Activated CD8-positive, alpha-beta memory T cell treated with anti-CD3 and anti-CD28 coated beads for 36 hours (primary cell): ENCODE data around the gene GOSR2. TPM values are rescaled to one million over a fixed set of nuclear protein-coding genes. Genes with fewer than 3 reads are reported as not detected.

ENCODE experiments used
- CTCF ChIA-PET: fragments of 350-600 bp; sonication (Branson Sonifier 250); formaldehyde crosslinking; loops from one replicate; lab custom pipeline; 2021; ENCODE audit warnings: antibody characterized with exemption; lab: Charles Lee
- POLR2A ChIA-PET: fragments of 350-600 bp; sonication (Branson Sonifier 250); formaldehyde crosslinking; loops from one replicate; lab custom pipeline; 2021; ENCODE audit warnings: antibody characterized with exemption; lab: Charles Lee
- total RNA-seq, 2 experiments: library from RNA; stranded (reverse); gene quantifications; one replicate each; pipeline ENCODE4 v1.2.3, GENCODE V29; 2021

Gene GOSR2
- total RNA-seq, result 10 to 100 TPM; 56.0 to 56.5 TPM

- POLR2A ChIA-PET, result no interaction called here
- CTCF ChIA-PET, result no interaction called here
Observed at GRCh38 chr17:46922804-46923635, at the start of gene GOSR2. Gene GOSR2 (plus strand): TSS chr17:46923160. CDS start chr17:46923193, 33 bp downstream.

GRCh38 chr17:46873941-46874645 is 48.9 kb upstream of the GOSR2 start:
- POLR2A ChIA-PET, result no interaction called here

GRCh38 chr17:46874906-46875305 is 48.1 kb upstream of the GOSR2 start:
- ChIA-PET CTCF (no interaction called here), POLR2A (no interaction called here)

More at GRCh38 chr17:46873941-46874645, 48.9 kb upstream of the GOSR2 start:
- CTCF ChIA-PET, result no interaction called here

DNA sequence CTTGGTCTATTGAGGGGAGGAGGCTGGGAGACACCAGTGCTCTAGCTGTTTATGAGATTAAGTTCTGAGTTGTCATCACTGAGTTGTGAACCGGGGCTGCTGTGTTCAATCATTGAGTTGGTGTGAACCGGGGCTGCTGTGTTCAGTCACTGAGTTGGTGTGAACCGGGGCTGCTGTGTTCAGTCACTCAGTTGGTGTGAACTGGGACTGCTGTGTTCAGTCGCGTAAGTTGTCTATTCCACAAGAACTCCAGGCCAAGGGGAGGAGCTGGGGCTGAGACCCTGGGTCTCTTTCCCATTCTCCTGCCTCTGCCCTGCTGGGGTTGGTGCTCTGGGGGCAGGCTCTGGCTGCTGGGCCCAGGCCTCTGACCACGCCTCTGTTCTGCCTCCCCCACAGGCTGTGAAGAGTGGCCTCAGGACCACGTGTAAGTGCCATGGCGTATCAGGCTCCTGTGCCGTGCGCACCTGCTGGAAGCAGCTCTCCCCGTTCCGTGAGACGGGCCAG is 47.1 kb upstream of the GOSR2 start:
- CTCF ChIA-PET, result no interaction called here
- POLR2A ChIA-PET, result no interaction called here

GRCh38 chr17:46876353-46876887 is 46.5 kb upstream of the GOSR2 start:
- ChIA-PET CTCF (no interaction called here), POLR2A (interaction anchor here (0.5 kb wide), 1 partner anchor 82 kb away, joined by 4 read pairs; no protein-coding TSS in a partner anchor)

- POLR2A ChIA-PET, result interaction anchor here (0.5 kb wide), 1 partner anchor 82 kb away, joined by 4 read pairs; no protein-coding TSS in a partner anchor
- CTCF ChIA-PET, result no interaction called here
Observed at GRCh38 chr17:46876926-46877325, 46.0 kb upstream of the GOSR2 start.

- CTCF ChIA-PET, result no interaction called here
- POLR2A ChIA-PET, result no interaction called here
Observed at GRCh38 chr17:46877466-46877865, 45.5 kb upstream of the GOSR2 start.

DNA sequence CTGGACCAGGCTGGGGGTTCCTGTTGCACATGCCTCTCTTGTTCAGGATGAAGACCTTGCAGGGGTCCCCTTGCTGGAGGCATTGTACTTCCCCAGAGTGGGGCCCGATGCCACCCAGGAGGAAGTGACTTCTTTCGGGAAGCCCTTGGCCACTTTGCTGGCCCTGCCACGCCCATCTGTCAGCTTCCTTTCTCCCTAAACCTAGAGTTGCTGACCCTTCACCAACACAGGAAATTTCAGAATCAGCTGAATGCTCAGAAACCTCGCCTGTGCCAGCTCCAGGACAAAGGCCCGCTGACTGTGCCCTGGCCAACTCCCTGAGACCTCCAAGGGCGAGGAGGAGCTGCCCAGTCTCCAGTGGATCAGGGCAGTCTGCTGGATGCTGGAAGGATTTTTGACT is 44.9 kb upstream of the GOSR2 start:
- ChIA-PET CTCF (no interaction called here), POLR2A (no interaction called here)

DNA sequence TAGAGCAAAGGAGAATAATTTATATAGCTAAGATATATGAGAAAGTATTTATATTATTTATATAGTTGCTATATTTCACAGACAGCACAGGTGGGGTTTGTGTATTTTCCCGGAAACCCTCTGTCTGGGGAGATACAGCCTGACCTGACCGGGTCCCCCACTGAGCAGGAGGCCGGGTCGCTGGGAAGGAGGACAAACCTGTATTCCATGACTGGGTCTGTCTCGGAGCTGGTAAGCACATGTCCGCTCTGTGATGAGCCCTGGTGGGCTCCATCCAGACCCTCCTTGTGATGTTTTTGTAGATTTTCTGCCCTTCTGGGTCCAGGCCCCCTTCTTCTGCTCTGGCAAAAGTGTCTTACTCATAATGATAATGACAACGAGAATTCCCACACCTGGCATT is 43.9 kb upstream of the GOSR2 start:
- ChIA-PET CTCF (no interaction called here), POLR2A (interaction anchor here (0.6 kb wide), 1 partner anchor 67 kb away, joined by 5 read pairs; no protein-coding TSS in a partner anchor)

- POLR2A ChIA-PET, result no interaction called here
- CTCF ChIA-PET, result no interaction called here
Observed at GRCh38 chr17:46881015-46881414, 41.9 kb upstream of the GOSR2 start.

- CTCF ChIA-PET, result no interaction called here
- POLR2A ChIA-PET, result no interaction called here
Observed at GRCh38 chr17:46882666-46883065, 40.3 kb upstream of the GOSR2 start.

DNA sequence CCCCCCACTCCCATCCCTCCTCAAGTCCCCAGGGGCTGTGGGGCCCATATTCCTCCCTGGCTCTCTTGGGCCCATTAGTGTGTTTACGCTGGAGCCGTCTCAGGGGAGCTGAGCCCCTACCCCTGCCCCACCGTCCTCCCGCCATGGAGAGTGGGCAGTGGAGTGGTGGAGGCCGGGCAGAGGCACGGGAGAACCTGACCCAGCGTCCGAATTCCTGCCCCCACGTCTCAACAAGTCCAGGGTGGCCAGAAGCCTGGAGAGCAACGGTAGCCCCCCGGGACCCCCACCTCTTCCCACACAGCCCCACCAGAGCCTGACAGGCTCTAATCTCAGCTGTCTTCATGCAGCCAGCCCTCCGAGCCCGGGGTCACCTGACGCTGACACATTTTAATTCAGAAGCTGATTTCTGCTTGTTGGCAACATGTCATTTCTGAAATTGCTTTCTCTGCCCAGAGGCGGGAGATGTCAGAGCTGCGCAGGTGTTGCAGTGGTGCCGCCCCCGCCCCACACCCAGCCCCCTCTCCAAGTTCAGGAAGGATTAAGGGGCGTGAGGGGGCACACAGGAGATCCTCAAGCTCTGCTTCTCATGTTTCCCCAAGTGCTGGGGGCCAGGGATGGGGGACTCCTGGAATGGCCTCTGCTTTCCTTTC is 39.0 kb upstream of the GOSR2 start:
- CTCF ChIA-PET, result no interaction called here
- POLR2A ChIA-PET, result no interaction called here

GRCh38 chr17:46884552-46884951 is 38.4 kb upstream of the GOSR2 start:
- POLR2A ChIA-PET, result no interaction called here
- CTCF ChIA-PET, result no interaction called here

GRCh38 chr17:46885415-46886309 is 37.3 kb upstream of the GOSR2 start:
- POLR2A ChIA-PET, result no interaction called here

DNA sequence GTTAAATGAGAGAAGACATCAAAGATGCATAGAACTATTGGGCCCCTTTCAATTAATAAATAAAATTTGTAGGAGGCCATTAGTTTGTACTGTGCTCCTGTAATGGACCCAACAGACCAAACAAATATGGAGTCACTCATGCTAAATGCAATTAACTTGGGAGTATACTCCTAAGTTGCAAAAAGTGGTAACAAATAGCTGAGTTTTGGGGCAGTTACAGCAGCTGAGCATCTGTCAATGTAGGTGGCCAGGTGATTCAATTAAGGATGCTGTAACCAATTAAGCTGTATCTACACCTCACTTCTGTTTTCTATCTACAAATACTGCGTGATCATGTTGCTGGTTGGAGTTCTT is 36.7 kb upstream of the GOSR2 start:
- POLR2A ChIA-PET, result no interaction called here
- CTCF ChIA-PET, result no interaction called here

More at GRCh38 chr17:46885415-46886309, 37.3 kb upstream of the GOSR2 start:
- CTCF ChIA-PET, result no interaction called here

GRCh38 chr17:46887717-46888116 is 35.2 kb upstream of the GOSR2 start:
- POLR2A ChIA-PET, result no interaction called here
- CTCF ChIA-PET, result no interaction called here

GRCh38 chr17:46888727-46889126 is 34.2 kb upstream of the GOSR2 start:
- ChIA-PET POLR2A (no interaction called here), CTCF (interaction anchor here (1.2 kb wide), 1 partner anchor 43 kb away, joined by 6 read pairs; no protein-coding TSS in a partner anchor)

DNA sequence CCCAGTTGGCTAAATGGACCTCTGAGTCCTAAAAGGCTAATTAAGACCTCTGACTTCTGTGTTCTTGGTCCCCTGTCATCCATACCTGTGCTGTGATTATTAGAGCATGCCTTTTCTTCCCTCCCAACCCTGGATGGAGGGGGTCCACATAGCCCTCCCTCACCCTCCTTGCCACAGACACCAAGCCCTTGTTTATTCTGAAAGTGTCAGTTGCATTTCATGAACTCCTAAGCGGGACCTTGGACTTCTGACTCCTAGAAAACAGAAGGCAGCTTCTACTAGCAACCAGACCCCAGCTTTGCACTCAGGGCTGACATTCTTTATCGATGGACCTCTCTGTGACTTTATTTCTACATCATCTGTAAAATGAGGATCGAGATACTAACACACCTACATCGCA is 33.4 kb upstream of the GOSR2 start:
- POLR2A ChIA-PET, result no interaction called here
- CTCF ChIA-PET, result interaction anchor here (1.2 kb wide), 1 partner anchor 43 kb away, joined by 6 read pairs; no protein-coding TSS in a partner anchor
